Right lobe of liver (tissue), 6 donors: ENCODE data around the gene A3GALT2. TPM values are rescaled to one million over a fixed set of nuclear protein-coding genes. Genes with fewer than 3 reads are reported as not detected.

Experiments used
- ATAC-seq, 4 donors: fragments of 200-7000 bp; cut with Tn5 transposase; one replicate each; pipeline ENCODE4 v1.9.1; 2020; ENCODE audit warnings: mild to moderate bottlenecking in 4 of 4, moderate library complexity in 4 of 4
- DNase-seq, 3 donors: peaks; one replicate each; pipeline ENCODE4 v3.0.0-alpha.2; 2020
- H3K27ac ChIP-seq, 3 donors: fragments of 200-600 bp; one replicate each; pipeline ENCODE4 v1.8.0; 2022
- H3K27me3 ChIP-seq, 2 donors: fragments of 200-600 bp; one replicate each; pipeline ENCODE4 v1.8.0; 2022
- H3K36me3 ChIP-seq, 4 donors: fragments of 200-600 bp; sonication (generic) in 1 of 4; one replicate each; pipeline versions ENCODE4 v1.5.1 to v1.8.0; 2017 to 2022; ENCODE audit warnings: control low read depth in 1 of 4
- H3K4me1 ChIP-seq, 4 donors: fragments of 200-600 bp; sonication (generic) in 1 of 4; one replicate each; pipeline versions ENCODE4 v1.5.1 to v1.8.0; 2017 to 2022; ENCODE audit warnings: control low read depth in 1 of 4
- H3K4me3 ChIP-seq, 3 donors: fragments of 200-600 bp; one replicate each; pipeline ENCODE4 v1.8.0; 2022
- H3K9me3 ChIP-seq, 4 donors: fragments of 200-600 bp; sonication (generic) in 1 of 4; one replicate each; pipeline versions ENCODE4 v1.5.1 to v1.8.0; 2017 to 2022; ENCODE audit warnings: control low read depth in 1 of 4
- POLR2A ChIP-seq: fragments of 450-650 bp; IDR thresholded peaks from one replicate; pipeline ENCODE4 v1.6.1; 2017; ENCODE audit warnings: antibody characterized with exemption, mild to moderate bottlenecking
- WGBS: methylation state at CpG from one replicate; pipeline ENCODE4 v1.1.6; 2018; ENCODE audit warnings: low coverage, low lambda C conversion rate; ENCODE audit not compliant: insufficient coverage; ENCODE audit errors: missing lambda C conversion rate; 5-methylcytosine and 5-hydroxymethylcytosine counted together
- intact Hi-C, 2 donors: fragments of 100-400 bp; cut with DNase I; formaldehyde crosslinking; loops; one replicate each; pipeline versions ENCODE4 v1.11.2 to v1.14.1; 2022
- total RNA-seq, 6 experiments: library from RNA; depleted of rRNA in 2 of 6; stranded (reverse); fragments of >200 nt in 2 of 6; fragmentation: NEBNext Ultra II Directional in 3 of 6; extraction: Animal tissue kit (Norgen Biotek cat#: 25700) in 3 of 6; gene quantifications; one replicate each; pipeline versions ENCODE4 v1.1.0 to v1.2.4, GENCODE V29; 2016 to 2023
- TF ChIP-seq, protein P1 (sequence below), 4 donors: fragments of 200-600 bp in 3 of 4; fragments of 450-650 bp in 1 of 4; IDR thresholded peaks; one replicate each; pipeline versions ENCODE4 v1.5.1 to v1.8.0; 2016 to 2022; ENCODE audit warnings: antibody characterized with exemption in 4 of 4, mild to moderate bottlenecking in 2 of 4
- donor health status: DM: no; HTN: yes; CAD: no.
- donor health status: DM: no; HTN: no; CAD: no.
- donor health status: DM: no; HTN: no; CAD: no.
- donor health status: DM: no; HTN: yes; CAD: no.
- donor health status: DM: no; HTN: yes; CAD: no.

Gene A3GALT2
- total RNA-seq, 6 experiments from 2014 or later, result not detected

DNA sequence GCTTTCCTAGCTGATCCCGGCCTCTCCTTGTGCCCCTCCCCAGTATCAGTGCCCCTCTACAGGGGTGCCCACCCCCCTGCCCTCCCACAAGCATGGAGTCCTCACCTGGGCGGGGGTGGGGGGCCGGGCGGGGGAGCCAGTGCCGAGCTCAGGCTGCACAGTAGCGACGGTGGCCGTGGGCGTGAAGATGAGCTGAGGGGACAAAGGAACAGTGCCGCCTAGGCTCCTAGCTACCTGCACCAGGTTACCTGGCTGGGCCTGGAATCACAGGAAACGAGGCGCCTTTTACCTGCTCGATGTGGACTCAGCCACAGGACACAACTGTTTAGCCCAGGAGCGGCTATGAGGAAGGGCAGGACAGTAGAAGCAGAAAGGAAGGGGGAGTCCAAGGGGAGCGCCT is 47.5 kb upstream of the A3GALT2 start:
- no peak for TF ChIP-seq POLR2A
- TF ChIP-seq, protein P1, sequence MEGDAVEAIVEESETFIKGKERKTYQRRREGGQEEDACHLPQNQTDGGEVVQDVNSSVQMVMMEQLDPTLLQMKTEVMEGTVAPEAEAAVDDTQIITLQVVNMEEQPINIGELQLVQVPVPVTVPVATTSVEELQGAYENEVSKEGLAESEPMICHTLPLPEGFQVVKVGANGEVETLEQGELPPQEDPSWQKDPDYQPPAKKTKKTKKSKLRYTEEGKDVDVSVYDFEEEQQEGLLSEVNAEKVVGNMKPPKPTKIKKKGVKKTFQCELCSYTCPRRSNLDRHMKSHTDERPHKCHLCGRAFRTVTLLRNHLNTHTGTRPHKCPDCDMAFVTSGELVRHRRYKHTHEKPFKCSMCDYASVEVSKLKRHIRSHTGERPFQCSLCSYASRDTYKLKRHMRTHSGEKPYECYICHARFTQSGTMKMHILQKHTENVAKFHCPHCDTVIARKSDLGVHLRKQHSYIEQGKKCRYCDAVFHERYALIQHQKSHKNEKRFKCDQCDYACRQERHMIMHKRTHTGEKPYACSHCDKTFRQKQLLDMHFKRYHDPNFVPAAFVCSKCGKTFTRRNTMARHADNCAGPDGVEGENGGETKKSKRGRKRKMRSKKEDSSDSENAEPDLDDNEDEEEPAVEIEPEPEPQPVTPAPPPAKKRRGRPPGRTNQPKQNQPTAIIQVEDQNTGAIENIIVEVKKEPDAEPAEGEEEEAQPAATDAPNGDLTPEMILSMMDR (IDR thresholded peaks at IDR 0.05), result no peak
- 80% methylated on average over 3 of the region's 15 CpGs for whole genome bisulfite sequencing
- H3K36me3 ChIP-seq, result no peaks in the 10 kb centered on the region
- H3K27ac ChIP-seq, result no peak overlapping the region
- H3K27me3 ChIP-seq, result no peaks in the 10 kb centered on the region
- H3K4me3 ChIP-seq, result no peak overlapping the region
- no peak for DNase-seq
- no peaks in the 10 kb centered on the region for H3K9me3 ChIP-seq
- no peak for ATAC-seq
- H3K4me1 ChIP-seq, result peaks cover 0 to 4% (median 0%) of the 10 kb centered on the region in 4 donors
- intact Hi-C loops, result loop anchor here (5.0 kb wide), 1 partner anchor 71 kb away; no protein-coding TSS in a partner anchor

GRCh38 chr1:33367485-33368405 is 46.8 kb upstream of the A3GALT2 start:
- H3K4me3 ChIP-seq, result no peak overlapping the region
- intact Hi-C loops, result loop anchor here (5.0 kb wide), 1 partner anchor 70 kb away; no protein-coding TSS in a partner anchor
- no peaks in the 10 kb centered on the region for H3K9me3 ChIP-seq
- no peaks in the 10 kb centered on the region for H3K36me3 ChIP-seq
- DNase-seq (peak; percentile 88 to 89 (median 89)), ATAC-seq (peak; percentile 88 to 96 (median 90))
- no peaks in the 10 kb centered on the region for H3K27me3 ChIP-seq
- 34% methylated on average over 12 of the region's 23 CpGs for WGBS
- H3K4me1 ChIP-seq, result peaks cover 0 to 4% (median 0%) of the 10 kb centered on the region in 4 donors
- no peak overlapping the region for H3K27ac ChIP-seq
- TF ChIP-seq, protein P1 (IDR thresholded peaks at IDR 0.05), result peak; percentile 96 to 99 (median 98)
- no peak for TF ChIP-seq POLR2A

- WGBS, result 76% methylated on average over 11 of the region's 14 CpGs
- intact Hi-C loops, result loop anchor here (5.0 kb wide), 1 partner anchor 70 kb away; no protein-coding TSS in a partner anchor
- Histone ChIP-seq H3K27ac (no peak overlapping the region), H3K4me3 (no peak overlapping the region), H3K27me3 (no peaks in the 10 kb centered on the region), H3K9me3 (no peaks in the 10 kb centered on the region), H3K4me1 (peaks cover 0 to 4% (median 0%) of the 10 kb centered on the region in 4 donors), H3K36me3 (no peaks in the 10 kb centered on the region)
- DNase-seq (no peak), ATAC-seq (no peak)
- TF ChIP-seq, protein P1 (IDR thresholded peaks at IDR 0.05), result no peak
- no peak for TF ChIP-seq POLR2A
These were observed 46.0 kb upstream of the A3GALT2 start for GRCh38 chr1:33366762-33367484.

- Histone ChIP-seq H3K9me3 (no peaks in the 10 kb centered on the region), H3K4me3 (no peak overlapping the region), H3K36me3 (no peaks in the 10 kb centered on the region), H3K4me1 (peaks cover 0 to 4% (median 0%) of the 10 kb centered on the region in 4 donors), H3K27ac (no peak overlapping the region), H3K27me3 (no peaks in the 10 kb centered on the region)
- 13% methylated on average over 1 of the region's 9 CpGs for WGBS
- DNase-seq (no peak), ATAC-seq (no peak)
- no peak for TF ChIP-seq POLR2A
- TF ChIP-seq, protein P1 (IDR thresholded peaks at IDR 0.05), result no peak
- intact Hi-C loops, result loop anchor here (5.0 kb wide), 1 partner anchor 68 kb away; no protein-coding TSS in a partner anchor
These were observed 44.7 kb upstream of the A3GALT2 start for GRCh38 chr1:33365560-33365997.
